Hepatocyte (in vitro differentiated cells): ENCODE results near the gene LIPF.
"Not testable (repeated sequence)": the region's sequence is repeated elsewhere in the genome, so short reads cannot be mapped to it uniquely, and the experiment has no call there.

Source experiments
- EZH2 ChIP-seq: fragments of 200-600 bp; sonication (generic); IDR thresholded peaks from 2 replicates; pipeline ENCODE4 v1.6.1; 2016; ENCODE audit warnings: antibody characterized with exemption, mild to moderate bottlenecking, borderline replicate concordance
- EZH2phosphoT487 ChIP-seq: fragments of 200-600 bp; sonication (generic); IDR thresholded peaks from one replicate; pipeline ENCODE4 v1.6.1; 2018; ENCODE audit warnings: antibody characterized with exemption, mild to moderate bottlenecking, low read depth, moderate library complexity; ENCODE audit not compliant: unreplicated experiment, severe bottlenecking
- TF ChIP-seq, protein P1 (sequence below): fragments of 200-600 bp; sonication (generic); IDR thresholded peaks from 2 replicates; pipeline ENCODE4 v1.5.1; 2016; ENCODE audit warnings: antibody characterized with exemption, mild to moderate bottlenecking; ENCODE audit not compliant: poor library complexity

GRCh38 chr10:88709361-88709760 is 45.1 kb downstream of the LIPF start:
- TF ChIP-seq, protein P1, sequence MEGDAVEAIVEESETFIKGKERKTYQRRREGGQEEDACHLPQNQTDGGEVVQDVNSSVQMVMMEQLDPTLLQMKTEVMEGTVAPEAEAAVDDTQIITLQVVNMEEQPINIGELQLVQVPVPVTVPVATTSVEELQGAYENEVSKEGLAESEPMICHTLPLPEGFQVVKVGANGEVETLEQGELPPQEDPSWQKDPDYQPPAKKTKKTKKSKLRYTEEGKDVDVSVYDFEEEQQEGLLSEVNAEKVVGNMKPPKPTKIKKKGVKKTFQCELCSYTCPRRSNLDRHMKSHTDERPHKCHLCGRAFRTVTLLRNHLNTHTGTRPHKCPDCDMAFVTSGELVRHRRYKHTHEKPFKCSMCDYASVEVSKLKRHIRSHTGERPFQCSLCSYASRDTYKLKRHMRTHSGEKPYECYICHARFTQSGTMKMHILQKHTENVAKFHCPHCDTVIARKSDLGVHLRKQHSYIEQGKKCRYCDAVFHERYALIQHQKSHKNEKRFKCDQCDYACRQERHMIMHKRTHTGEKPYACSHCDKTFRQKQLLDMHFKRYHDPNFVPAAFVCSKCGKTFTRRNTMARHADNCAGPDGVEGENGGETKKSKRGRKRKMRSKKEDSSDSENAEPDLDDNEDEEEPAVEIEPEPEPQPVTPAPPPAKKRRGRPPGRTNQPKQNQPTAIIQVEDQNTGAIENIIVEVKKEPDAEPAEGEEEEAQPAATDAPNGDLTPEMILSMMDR = not testable (repeated sequence)
- TF ChIP-seq EZH2phosphoT487, EZH2: not testable (repeated sequence)
